Right lobe of liver (tissue), 4 donors: ENCODE data around the gene EDN2.

Experiments
- CTCF ChIP-seq, 4 donors: fragments of 200-600 bp in 3 of 4; fragments of 450-650 bp in 1 of 4; IDR thresholded peaks; one replicate each; pipeline versions ENCODE4 v1.5.1 to v1.8.0; 2016 to 2022; ENCODE audit warnings: antibody characterized with exemption in 4 of 4, mild to moderate bottlenecking in 2 of 4
- POLR2A ChIP-seq: fragments of 450-650 bp; IDR thresholded peaks from one replicate; pipeline ENCODE4 v1.6.1; 2017; ENCODE audit warnings: antibody characterized with exemption, mild to moderate bottlenecking
- donor health status: DM: no; HTN: no; CAD: no.
- donor health status: DM: no; HTN: no; CAD: no.
- donor health status: DM: no; HTN: yes; CAD: no.

- no peak for TF ChIP-seq CTCF (IDR thresholded peaks at IDR 0.05)
- no peak for TF ChIP-seq POLR2A
These were observed 15.9 kb upstream of the EDN2 start for GRCh38 chr1:41500378-41500777.
